NCI-H446 treated with DMSO at 0.1 percent for 48 hours (cell line): ENCODE data around the gene CHRDL2.
"Not testable (repeated sequence)": the region's sequence is repeated elsewhere in the genome, so short reads cannot be mapped to it uniquely, and the experiment has no call there.

Experiments
- DNase-seq: peaks from one replicate; lab custom pipeline; 2025; lab: John Stamatoyannopoulos, UW

Gene CHRDL2

DNA sequence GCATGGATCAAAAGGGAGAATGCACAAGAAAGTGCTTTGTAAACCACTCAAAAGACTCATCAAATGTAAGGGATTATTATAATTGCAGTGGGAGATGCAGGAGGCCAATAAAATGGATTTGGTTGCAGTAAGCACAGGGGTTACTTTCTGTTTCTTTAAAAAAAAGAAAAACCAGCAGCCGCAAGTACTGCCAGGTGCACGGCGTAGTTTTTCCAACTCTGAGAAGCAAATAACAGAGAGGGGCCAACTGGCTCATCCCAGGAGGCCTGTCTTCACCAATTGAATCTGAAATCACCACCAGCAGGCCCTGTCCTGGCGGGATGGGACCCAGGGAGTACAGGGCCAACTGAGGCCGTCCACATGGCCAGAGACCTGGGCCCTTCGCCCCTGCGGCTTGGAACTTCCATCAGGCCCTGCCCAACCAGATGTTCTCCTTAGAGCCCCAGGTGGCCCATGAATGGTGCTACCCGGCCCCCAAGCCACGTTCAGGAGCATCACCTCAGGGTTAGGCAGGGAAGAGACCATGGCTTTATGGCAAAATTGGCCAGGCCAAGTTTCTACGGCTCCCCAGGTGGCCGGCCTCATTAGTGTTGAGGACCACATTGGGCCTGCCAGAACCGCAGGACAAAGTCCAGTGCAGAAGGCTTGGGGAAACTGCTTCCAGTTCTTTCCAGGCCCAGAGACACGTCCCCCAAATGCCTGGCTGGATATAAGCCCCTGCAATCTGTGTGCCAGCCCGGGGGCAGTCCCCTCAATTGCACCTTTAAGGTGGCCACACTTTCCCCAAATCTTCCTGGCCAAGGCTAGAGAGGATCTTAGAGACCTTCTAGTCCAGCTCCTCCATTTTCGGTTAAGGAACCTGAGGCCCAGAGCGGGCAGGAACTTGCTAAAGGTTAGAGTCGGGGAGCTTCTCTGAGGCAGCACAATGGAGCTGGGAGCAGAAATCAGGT, 61.7 kb downstream of the CHRDL2 start:
- no peak for DNase-seq

DNA sequence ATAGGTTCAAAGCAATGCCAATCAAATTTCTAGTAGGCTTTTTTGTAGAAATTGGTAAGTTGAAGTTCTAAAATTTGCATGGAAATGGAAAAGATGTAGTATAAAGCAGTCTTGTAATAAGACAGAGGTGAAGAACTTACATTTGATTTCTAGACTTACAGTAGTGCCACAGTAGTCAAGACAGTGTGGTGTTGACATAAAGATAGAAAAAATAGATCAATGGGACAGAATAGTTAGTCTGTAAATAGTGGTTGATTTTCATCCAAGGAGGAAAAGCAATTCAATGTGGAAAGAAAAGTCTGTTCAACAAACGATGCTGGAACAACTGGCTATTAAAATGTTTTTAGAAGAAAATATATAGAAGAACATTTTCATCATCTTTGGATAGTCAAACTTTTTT, 67.9 kb downstream of the CHRDL2 start:
- no peak for DNase-seq

DNA sequence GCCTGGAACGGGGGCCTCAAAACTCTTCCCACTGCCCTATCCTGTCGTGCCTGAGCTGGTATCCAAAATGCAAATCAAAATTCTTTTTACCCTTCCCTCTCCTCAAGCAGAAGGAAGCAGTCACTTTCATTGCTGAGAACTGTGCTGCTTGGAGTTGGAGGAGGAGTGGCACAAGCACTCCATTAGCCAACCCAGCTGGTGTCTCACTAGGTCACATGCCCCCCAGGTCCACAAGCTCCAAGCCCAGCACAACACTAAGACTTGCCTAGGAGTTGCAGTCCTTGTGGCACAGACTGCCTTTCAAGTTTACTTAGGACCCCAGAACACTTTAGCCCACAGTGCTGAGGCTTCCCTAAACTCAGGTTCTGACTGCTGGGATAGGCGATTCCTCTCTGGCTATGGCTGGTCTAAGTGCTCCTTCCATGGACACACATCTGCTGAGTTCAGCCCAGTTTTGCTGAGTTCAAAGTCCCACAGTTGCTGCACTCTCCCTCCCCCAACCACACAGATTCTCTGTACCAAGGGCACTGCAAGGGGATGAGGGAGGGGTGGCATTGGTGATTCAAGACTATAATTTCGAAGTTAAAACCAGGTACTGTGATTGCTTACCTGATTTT, 68.6 kb downstream of the CHRDL2 start:
- no peak for DNase-seq

GRCh38 chr11:74659124-74659523, 72.1 kb downstream of the CHRDL2 start:
- not testable (repeated sequence) for DNase-seq

DNA sequence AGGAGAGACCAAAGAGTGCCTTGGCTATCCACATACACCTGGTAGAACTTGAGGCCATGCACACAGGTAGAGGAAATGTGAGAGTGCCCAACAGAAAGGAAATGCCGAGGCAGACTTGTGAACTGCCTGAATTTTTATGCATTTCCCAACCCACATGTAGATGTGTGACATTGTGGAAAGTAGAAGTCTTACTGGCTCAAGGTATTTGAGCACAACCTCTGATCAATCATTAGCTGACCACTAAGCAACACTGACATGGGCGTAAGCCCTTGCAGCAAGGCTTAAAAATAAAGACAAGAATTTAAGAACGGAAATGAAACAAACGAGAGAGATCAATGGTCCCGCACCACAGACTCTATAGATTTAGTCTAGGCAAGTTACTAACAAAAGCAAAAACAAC, 76.2 kb downstream of the CHRDL2 start:
- DNase-seq: no peak

- DNase-seq: no peak
These were observed 80.7 kb downstream of the CHRDL2 start for GRCh38 chr11:74650498-74650897.

DNA sequence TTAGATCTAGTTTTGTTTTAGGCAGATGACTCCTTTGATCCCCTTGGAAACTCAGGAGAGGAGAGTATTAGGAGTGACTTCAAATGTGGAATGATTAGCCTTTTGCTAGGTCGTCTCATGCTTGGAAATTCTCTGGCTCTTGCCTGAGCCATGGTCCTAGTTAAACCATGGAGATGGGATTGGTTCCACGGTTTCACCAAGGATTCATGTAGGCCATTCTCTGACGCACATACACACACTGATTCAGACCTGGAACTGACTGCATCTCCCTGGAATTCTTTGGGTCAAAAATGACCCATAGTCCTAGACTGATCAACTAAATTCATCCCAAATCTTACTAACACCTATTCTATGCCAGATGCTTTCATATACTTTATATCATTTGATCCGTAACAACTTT, 82.3 kb downstream of the CHRDL2 start:
- DNase-seq: no peak

- no peak for DNase-seq
These were observed 83.4 kb downstream of the CHRDL2 start for GRCh38 chr11:74647831-74648230.

DNA sequence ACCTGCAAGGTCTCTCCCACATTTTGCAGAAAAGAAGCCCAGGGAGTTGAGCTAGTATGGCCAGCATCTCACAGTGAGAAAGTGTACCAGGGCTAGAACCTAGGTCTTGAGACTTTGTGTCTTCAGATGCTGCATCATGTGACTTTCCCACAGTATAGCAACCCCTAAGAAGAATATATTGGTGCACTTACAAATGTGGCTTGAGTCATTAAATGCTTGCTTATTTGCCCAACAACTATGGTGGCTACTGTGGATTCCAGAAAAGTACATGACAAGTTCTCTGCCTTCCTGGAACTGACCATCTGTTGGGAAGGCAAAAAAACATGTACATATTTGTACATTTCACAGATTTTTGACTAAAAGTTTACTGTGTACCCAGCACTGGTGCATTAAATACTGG, 83.8 kb downstream of the CHRDL2 start:
- no peak for DNase-seq

DNA sequence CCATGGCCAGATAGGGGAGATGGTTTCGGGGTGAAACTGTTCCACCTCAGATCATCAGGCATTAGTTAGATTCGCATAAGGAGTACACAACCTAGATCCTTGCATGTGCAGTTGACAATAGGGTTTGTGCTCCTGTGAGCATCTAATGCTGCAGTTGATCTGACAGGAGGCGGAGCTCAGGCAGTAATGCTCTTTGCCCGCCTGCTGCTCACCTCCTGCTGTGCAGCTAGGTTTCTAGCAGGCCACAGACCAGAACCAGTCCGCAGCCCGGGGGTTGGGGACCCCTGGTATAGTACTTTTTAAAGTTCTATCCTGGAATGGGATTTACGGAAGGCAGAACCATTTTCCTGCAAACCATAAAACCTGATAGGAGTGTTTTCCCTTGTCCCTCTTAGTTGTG, 84.3 kb downstream of the CHRDL2 start:
- DNase-seq: no peak
